Smooth muscle cell (in vitro differentiated cells): Measurements from ENCODE around the gene HDDC2. TPM values are rescaled to one million over a fixed set of nuclear protein-coding genes. Genes with fewer than 3 reads are reported as not detected.

Source experiments
- DNase-seq: peaks from one replicate; lab custom pipeline; 2025; ENCODE audit not compliant: unreplicated experiment; lab: John Stamatoyannopoulos, UW
- H2AFZ ChIP-seq: fragments of 200-600 bp; sonication (generic); 2 replicates; pipeline ENCODE4 v1.6.0; 2016; ENCODE audit warnings: antibody characterized with exemption, low read depth, mild to moderate bottlenecking
- H3F3A ChIP-seq: fragments of 200-600 bp; sonication (generic); 2 replicates; pipeline ENCODE4 v1.6.0; 2017; ENCODE audit warnings: antibody characterized with exemption, low read depth
- H3K27ac ChIP-seq: fragments of 200-600 bp; sonication (generic); 2 replicates; pipeline ENCODE4 v1.5.1; 2016; ENCODE audit warnings: low read depth, mild to moderate bottlenecking
- H3K27me3 ChIP-seq: fragments of 200-600 bp; sonication (generic); 2 replicates; pipeline ENCODE4 v1.6.1; 2016; ENCODE audit warnings: low read depth, mild to moderate bottlenecking
- H3K36me3 ChIP-seq: fragments of 200-600 bp; sonication (generic); 2 replicates; pipeline ENCODE4 v1.5.1; 2016; ENCODE audit warnings: low read depth
- H3K4me1 ChIP-seq: fragments of 200-600 bp; sonication (generic); 2 replicates; pipeline ENCODE4 v1.5.1; 2016; ENCODE audit warnings: low read depth
- H3K4me2 ChIP-seq: fragments of 200-600 bp; sonication (generic); 2 replicates; pipeline ENCODE4 v1.6.0; 2016; ENCODE audit warnings: mild to moderate bottlenecking
- H3K4me3 ChIP-seq: fragments of 200-600 bp; sonication (generic); 2 replicates; pipeline ENCODE4 v1.5.1; 2016; ENCODE audit warnings: mild to moderate bottlenecking
- H3K79me2 ChIP-seq: fragments of 200-600 bp; sonication (generic); 2 replicates; pipeline ENCODE4 v1.6.0; 2016; ENCODE audit warnings: low read depth, mild to moderate bottlenecking
- H3K9ac ChIP-seq: fragments of 200-600 bp; sonication (generic); 2 replicates; pipeline ENCODE4 v1.6.0; 2016; ENCODE audit warnings: low read depth
- H3K9me3 ChIP-seq: fragments of 200-600 bp; sonication (generic); replicated peaks from 2 replicates; pipeline ENCODE4 v1.5.1; 2016; ENCODE audit warnings: low read depth
- H4K20me1 ChIP-seq: fragments of 200-600 bp; sonication (generic); 2 replicates; pipeline ENCODE4 v1.6.0; 2016; ENCODE audit warnings: low read depth
- CTCF ChIP-seq: fragments of 200-600 bp; sonication (generic); IDR thresholded peaks from 2 replicates; pipeline ENCODE4 v1.5.1; 2017; ENCODE audit warnings: borderline replicate concordance, mild to moderate bottlenecking, antibody characterized with exemption; ENCODE audit not compliant: insufficient read depth, poor library complexity, severe bottlenecking
- WGBS: methylation state at CpG from one replicate; pipeline ENCODE4 v1.1.7; 2016; ENCODE audit warnings: low lambda C conversion rate; 5-methylcytosine and 5-hydroxymethylcytosine counted together
- polyA plus RNA-seq: library from polyadenylated mRNA; unstranded; fragments of >200 nt; fragmentation: Nextera tagmentation; extraction: Ambion mirVana; gene quantifications from 2 replicates; pipeline ENCODE4 v1.2.1, GENCODE V29; 2016
- total RNA-seq: library from RNA; depleted of rRNA; stranded (reverse); fragments of >200 nt; gene quantifications from 2 replicates; pipeline ENCODE4 v1.2.3, GENCODE V29; 2014

The HDDC2 gene
- total and polyA plus RNA-seq, 2 experiments from 2014 or later: 104 to 114 TPM

GRCh38 chr6:125294036-125294435 lies 7.7 kb downstream of the HDDC2 start:
- TF ChIP-seq CTCF: no peak
- H3F3A ChIP-seq: no peaks in the 10 kb centered on the region
- no peak overlapping the region for H3K4me3 ChIP-seq
- H3K4me2 ChIP-seq: no peak overlapping the region
- no peak overlapping the region for H3K9ac ChIP-seq
- no peak overlapping the region for H3K27ac ChIP-seq
- no peak overlapping the region for H2AFZ ChIP-seq
- DNase-seq: no peak
- H3K4me1 ChIP-seq: no peaks in the 10 kb centered on the region
- H3K9me3 ChIP-seq: no peaks in the 10 kb centered on the region
- 96% methylated on average over 1 of the region's 1 CpG for WGBS
- no peaks in the 10 kb centered on the region for H4K20me1 ChIP-seq
- peaks cover 14% of the 10 kb centered on the region for H3K79me2 ChIP-seq
- H3K36me3 ChIP-seq: peaks cover 11% of the 10 kb centered on the region
- no peaks in the 10 kb centered on the region for H3K27me3 ChIP-seq

DNA sequence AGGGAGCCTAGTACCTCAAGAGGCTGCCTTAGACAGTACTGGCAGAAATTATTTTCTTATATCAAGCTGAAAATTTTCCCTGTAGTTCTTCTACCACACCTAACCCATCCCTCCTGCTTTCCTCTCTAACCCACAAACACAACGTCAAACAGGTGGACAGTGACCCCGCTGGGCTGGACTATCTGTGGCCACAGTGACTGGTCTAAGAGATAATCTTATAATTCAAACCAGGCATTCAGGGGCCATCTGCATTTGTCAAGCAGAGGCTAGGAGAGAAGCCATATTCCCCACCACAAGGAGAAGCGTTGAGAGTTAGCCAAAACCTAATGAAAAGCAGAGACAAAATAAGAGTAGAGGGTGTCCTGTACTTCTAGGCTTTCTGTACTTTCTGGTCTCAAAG lies 8.2 kb downstream of the HDDC2 start:
- no peak overlapping the region for H3K4me3 ChIP-seq
- peaks cover 11% of the 10 kb centered on the region for H3K36me3 ChIP-seq
- no peak for DNase-seq
- no peaks in the 10 kb centered on the region for H3F3A ChIP-seq
- no peak overlapping the region for H3K9ac ChIP-seq
- WGBS: 76% methylated on average over 3 of the region's 3 CpGs
- H2AFZ ChIP-seq: no peak overlapping the region
- no peaks in the 10 kb centered on the region for H4K20me1 ChIP-seq
- H3K4me2 ChIP-seq: no peak overlapping the region
- no peaks in the 10 kb centered on the region for H3K4me1 ChIP-seq
- H3K79me2 ChIP-seq: peaks cover 10% of the 10 kb centered on the region
- H3K27me3 ChIP-seq: no peaks in the 10 kb centered on the region
- TF ChIP-seq CTCF: no peak
- H3K27ac ChIP-seq: no peak overlapping the region
- H3K9me3 ChIP-seq: no peaks in the 10 kb centered on the region

DNA sequence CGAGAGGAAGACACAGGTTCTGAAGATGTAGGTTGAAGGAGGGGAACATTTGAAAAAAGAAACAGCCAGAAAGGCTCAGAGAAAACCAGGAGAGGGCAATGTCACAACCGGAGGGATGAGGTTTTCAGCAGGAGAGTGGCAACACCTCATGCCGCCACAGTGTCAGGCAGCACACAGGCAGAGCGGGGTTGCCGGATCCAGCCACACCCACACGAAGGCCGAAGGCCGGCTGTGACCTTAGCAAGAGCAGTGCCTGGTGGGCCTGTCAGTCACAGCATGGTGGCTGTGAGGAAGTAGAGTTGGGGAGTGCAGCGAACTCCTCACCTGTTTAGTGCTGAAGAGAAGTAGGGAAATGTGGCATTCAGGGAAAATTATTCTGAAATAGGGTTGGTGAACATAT lies 14.0 kb downstream of the HDDC2 start:
- no peak overlapping the region for H3K9ac ChIP-seq
- H3K79me2 ChIP-seq: peaks cover 28% of the 10 kb centered on the region
- H3K36me3 ChIP-seq: peaks cover 22% of the 10 kb centered on the region
- no peak overlapping the region for H3K27ac ChIP-seq
- H3F3A ChIP-seq: no peaks in the 10 kb centered on the region
- no peak for DNase-seq
- H3K4me2 ChIP-seq: no peak overlapping the region
- peaks cover 8% of the 10 kb centered on the region for H3K9me3 ChIP-seq
- no peaks in the 10 kb centered on the region for H3K27me3 ChIP-seq
- no peaks in the 10 kb centered on the region for H3K4me1 ChIP-seq
- no peak overlapping the region for H2AFZ ChIP-seq
- no peak for TF ChIP-seq CTCF
- 92% methylated on average over 9 of the region's 9 CpGs for WGBS
- H4K20me1 ChIP-seq: no peaks in the 10 kb centered on the region
- H3K4me3 ChIP-seq: no peak overlapping the region

DNA sequence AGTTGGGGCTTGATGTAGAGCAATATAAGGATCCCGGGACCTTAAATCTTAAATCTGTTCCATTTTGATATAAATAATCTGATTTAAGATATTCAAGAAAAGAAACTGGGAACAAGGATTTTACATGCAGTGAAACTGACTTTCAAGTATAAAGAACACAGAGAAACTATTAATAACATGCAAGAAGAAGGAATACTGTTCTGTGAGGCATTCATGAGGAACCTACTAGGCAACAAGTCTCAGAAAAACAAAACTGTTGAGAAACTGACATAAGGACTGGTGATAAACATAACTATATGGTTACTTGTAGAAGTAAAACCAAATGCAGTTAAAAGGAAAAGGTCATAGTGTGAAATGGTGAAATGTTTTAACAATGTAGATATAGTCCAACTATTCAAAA lies 15.8 kb downstream of the HDDC2 start:
- WGBS: 100% methylated on average over 1 of the region's 1 CpG
- Histone ChIP-seq H4K20me1 (no peaks in the 10 kb centered on the region), H3K9me3 (peaks cover 8% of the 10 kb centered on the region), H3K4me1 (no peaks in the 10 kb centered on the region), H3K27me3 (no peaks in the 10 kb centered on the region), H3F3A (no peaks in the 10 kb centered on the region), H3K27ac (no peak overlapping the region), H3K36me3 (peaks cover 22% of the 10 kb centered on the region), H2AFZ (no peak overlapping the region), H3K79me2 (peaks cover 42% of the 10 kb centered on the region), H3K4me3 (no peak overlapping the region), H3K9ac (no peak overlapping the region), H3K4me2 (no peak overlapping the region)
- DNase-seq: no peak
- no peak for TF ChIP-seq CTCF
